Right atrium auricular region (tissue), 2 donors: ENCODE measurements around the gene LAMC2. TPM values are rescaled to one million over a fixed set of nuclear protein-coding genes. Genes with fewer than 3 reads are reported as not detected.

Source experiments
- DNase-seq: peaks from one replicate; pipeline ENCODE4 v3.0.0-alpha.2; 2019; ENCODE audit warnings: low spot score
- H3K27ac ChIP-seq, 2 donors: fragments of 200-600 bp; sonication (generic); 1 replicate in 1 of 2; 2 replicates in 1 of 2; pipeline ENCODE4 v1.5.1; 2016 to 2019
- H3K27me3 ChIP-seq, 2 donors: fragments of 200-600 bp; sonication (generic); one replicate each; pipeline versions ENCODE4 v1.5.1 to v1.6.0; 2017 to 2019
- H3K36me3 ChIP-seq: fragments of 200-600 bp; sonication (generic); one replicate; pipeline ENCODE4 v1.5.1; 2016
- H3K4me1 ChIP-seq, 2 donors: fragments of 200-600 bp; sonication (generic); one replicate each; pipeline versions ENCODE4 v1.5.1 to v1.6.0; 2017 to 2019
- H3K4me3 ChIP-seq, 2 donors: fragments of 200-600 bp; sonication (generic); 1 replicate in 1 of 2; 2 replicates in 1 of 2; pipeline ENCODE4 v1.5.1; 2017 to 2019; ENCODE audit warnings: mild to moderate bottlenecking in 1 of 2, moderate library complexity in 1 of 2
- H3K9me3 ChIP-seq, 2 donors: fragments of 200-600 bp; sonication (generic); one replicate each; pipeline ENCODE4 v1.5.1; 2019
- total RNA-seq, 2 donors: library from RNA; depleted of rRNA; stranded (reverse); fragments of >200 nt; gene quantifications; one replicate each; pipeline ENCODE4 v1.1.0, GENCODE V29; 2016
- TF ChIP-seq, protein P1 (sequence below), 2 donors: fragments of 200-600 bp; sonication (generic); IDR thresholded peaks; one replicate each; pipeline ENCODE4 v1.5.1; 2019; ENCODE audit warnings: antibody characterized with exemption in 2 of 2

The LAMC2 gene
- total RNA-seq, 2 donors from 2014 or later = 2.6 to 4.9 TPM

DNA sequence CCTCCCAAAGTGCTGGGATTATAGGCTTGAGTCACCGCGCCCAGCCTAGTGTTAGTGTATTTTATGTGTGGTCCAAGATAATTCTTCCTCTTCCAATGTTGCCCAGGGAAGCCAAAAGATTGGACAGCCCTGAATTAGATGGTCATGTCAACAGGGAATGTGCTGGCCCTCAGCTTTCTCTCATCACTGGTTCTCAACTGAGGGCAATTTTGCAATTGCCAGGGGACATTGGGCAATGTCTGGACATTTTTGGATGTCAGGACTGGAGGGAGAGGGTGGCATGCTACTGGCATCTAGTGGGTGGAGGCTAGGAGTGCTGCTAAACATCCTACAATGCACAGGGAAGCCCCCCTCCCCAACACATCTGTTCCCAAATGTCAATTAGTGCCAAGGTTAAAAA lies 95.0 kb downstream of the LAMC2 start:
- Histone ChIP-seq H3K36me3 (no peaks in the 10 kb centered on the region), H3K27me3 (no peaks in the 10 kb centered on the region), H3K27ac (peak overlapping the region; percentile 72 to 82), H3K4me1 (peaks cover 0 to 75% of the 10 kb centered on the region in 2 donors), H3K4me3 (no peak overlapping the region), H3K9me3 (no peaks in the 10 kb centered on the region)
- DNase-seq = peak; percentile 92
- TF ChIP-seq, protein P1, sequence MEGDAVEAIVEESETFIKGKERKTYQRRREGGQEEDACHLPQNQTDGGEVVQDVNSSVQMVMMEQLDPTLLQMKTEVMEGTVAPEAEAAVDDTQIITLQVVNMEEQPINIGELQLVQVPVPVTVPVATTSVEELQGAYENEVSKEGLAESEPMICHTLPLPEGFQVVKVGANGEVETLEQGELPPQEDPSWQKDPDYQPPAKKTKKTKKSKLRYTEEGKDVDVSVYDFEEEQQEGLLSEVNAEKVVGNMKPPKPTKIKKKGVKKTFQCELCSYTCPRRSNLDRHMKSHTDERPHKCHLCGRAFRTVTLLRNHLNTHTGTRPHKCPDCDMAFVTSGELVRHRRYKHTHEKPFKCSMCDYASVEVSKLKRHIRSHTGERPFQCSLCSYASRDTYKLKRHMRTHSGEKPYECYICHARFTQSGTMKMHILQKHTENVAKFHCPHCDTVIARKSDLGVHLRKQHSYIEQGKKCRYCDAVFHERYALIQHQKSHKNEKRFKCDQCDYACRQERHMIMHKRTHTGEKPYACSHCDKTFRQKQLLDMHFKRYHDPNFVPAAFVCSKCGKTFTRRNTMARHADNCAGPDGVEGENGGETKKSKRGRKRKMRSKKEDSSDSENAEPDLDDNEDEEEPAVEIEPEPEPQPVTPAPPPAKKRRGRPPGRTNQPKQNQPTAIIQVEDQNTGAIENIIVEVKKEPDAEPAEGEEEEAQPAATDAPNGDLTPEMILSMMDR (IDR thresholded peaks at IDR 0.05) = no peak

DNA sequence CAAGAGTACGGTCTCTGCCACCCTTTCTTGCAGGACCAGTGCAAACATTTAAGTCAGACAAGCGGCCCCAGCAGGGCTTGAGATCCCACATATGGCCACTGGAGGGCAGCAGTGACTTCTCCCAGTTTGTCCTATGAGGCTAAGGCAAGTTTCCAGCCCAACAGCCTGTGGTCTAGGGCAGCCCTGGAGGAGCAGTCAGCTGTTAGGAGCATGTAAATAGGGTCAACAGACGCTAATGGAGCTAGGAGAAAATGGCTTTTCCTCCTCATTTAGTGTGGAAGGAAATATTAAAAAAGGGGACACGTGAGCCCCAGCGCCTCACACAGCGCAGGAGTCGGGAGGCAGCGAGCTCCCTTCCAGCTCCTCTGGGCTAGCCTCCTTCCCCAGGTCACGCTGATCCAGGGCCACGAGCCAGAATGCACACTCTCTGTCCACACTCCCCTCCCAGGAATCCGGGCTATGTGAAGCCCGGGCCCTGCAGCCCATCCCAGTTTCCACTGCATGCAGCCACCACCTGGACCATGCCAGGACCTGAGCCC lies 95.6 kb downstream of the LAMC2 start:
- Histone ChIP-seq H3K9me3 (no peaks in the 10 kb centered on the region), H3K27me3 (no peaks in the 10 kb centered on the region), H3K27ac (peak overlapping the region; percentile 72 to 82), H3K36me3 (no peaks in the 10 kb centered on the region), H3K4me1 (peaks cover 0 to 81% of the 10 kb centered on the region in 2 donors), H3K4me3 (no peak overlapping the region)
- peak; percentile 98 for DNase-seq
- TF ChIP-seq, protein P1 (IDR thresholded peaks at IDR 0.05) = peak; percentile 91 to 97

DNA sequence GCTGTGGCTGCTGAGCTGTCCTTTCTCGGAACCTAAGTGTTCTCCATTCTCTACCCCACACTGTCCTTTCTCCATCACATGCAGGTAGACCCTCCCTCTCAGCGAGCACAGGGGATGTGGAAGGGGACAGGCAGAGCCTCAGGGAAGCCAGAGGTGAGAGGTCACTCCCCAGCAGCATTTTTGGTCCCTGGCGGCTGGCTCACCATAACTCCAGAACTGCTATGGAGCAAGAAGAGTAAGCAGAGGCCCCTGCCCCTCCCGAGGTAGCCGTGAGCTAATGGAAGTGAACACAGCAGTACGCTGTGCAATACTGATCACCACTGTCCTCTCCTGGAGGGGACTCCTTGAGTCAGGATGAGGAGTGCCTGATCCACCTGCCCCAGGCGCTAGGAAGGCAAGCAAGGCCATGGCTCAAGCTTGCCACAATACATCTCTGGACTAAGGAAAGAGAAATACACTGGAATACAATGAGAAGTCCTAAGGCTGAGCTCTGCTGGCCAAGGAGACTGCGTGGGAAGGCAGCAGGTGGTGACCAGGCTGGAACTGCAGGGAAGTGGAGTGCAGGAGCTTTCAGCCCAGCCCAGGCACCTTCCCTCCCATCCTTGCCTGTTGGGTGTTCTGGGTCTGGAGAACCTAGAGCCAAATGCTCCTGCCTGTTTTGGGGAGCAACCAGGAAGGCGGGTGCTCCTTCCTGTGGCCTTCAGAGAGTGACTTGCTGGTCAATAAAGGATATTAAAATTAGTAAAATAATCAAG lies 96.2 kb downstream of the LAMC2 start:
- H3K4me3 ChIP-seq = no peak overlapping the region
- TF ChIP-seq, protein P1 (IDR thresholded peaks at IDR 0.05) = no peak
- no peaks in the 10 kb centered on the region for H3K27me3 ChIP-seq
- peak overlapping the region; percentile 72 to 82 for H3K27ac ChIP-seq
- H3K36me3 ChIP-seq = no peaks in the 10 kb centered on the region
- DNase-seq = no peak
- H3K4me1 ChIP-seq = peaks cover 0 to 87% of the 10 kb centered on the region in 2 donors
- no peaks in the 10 kb centered on the region for H3K9me3 ChIP-seq

DNA sequence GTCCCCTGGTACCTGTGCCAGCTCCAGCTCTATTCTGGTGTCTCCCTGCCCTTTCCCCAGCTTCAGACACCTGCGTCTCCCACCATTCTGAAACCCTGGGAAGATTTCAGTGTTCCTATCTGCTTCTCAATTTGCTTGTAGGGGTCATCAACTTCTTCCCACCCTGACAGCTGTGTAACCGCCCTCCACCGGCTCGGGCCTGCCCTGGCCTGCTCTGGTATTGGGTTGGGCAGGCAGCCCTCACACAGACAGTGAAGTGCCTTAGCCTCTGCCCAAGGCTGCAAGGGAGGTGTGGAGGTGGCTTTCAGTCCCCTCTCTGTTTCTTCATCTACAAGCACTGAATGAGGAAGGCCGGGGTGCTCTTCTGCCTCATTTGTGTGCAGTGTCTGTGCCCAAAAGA lies 97.2 kb downstream of the LAMC2 start:
- H3K4me3 ChIP-seq = no peak overlapping the region
- no peaks in the 10 kb centered on the region for H3K36me3 ChIP-seq
- peaks cover 0 to 91% of the 10 kb centered on the region in 2 donors for H3K4me1 ChIP-seq
- TF ChIP-seq, protein P1 (IDR thresholded peaks at IDR 0.05) = no peak
- no peaks in the 10 kb centered on the region for H3K27me3 ChIP-seq
- no peak for DNase-seq
- H3K27ac ChIP-seq = peak overlapping the region; percentile 72 to 82
- H3K9me3 ChIP-seq = no peaks in the 10 kb centered on the region

DNA sequence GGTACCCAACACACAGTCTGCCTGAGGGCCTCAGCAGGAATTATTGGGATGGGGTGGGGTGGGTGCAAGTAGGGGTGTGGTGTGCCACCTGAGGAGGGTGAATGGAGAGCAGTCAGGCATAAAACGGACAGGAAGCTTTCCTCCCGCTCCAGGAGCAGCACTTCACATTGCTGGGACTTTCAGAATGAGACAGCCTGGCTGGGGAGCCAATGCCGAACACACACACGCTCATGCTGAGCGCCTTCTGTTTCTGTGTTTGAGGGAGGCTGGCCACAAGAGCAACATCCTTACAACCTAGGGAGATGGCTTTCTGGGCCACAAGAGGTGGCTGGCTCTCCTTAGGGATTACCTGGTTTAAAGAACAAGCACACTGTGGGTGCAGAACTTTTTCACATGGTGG lies 98.0 kb downstream of the LAMC2 start:
- TF ChIP-seq, protein P1 (IDR thresholded peaks at IDR 0.05) = no peak
- no peaks in the 10 kb centered on the region for H3K9me3 ChIP-seq
- H3K27ac ChIP-seq = peak overlapping the region; percentile 72 to 82
- no peak for DNase-seq
- peaks cover 0 to 91% of the 10 kb centered on the region in 2 donors for H3K4me1 ChIP-seq
- H3K4me3 ChIP-seq = no peak overlapping the region
- H3K27me3 ChIP-seq = no peaks in the 10 kb centered on the region
- no peaks in the 10 kb centered on the region for H3K36me3 ChIP-seq
